ENCODE measurements around the gene SNTA1. TPM values are rescaled to one million over a fixed set of nuclear protein-coding genes. Genes with fewer than 3 reads are reported as not detected.
A peak's percentile ranks its signal among the peaks of the same experiment; 100 is the strongest.
"Not testable (repeated sequence)": the region's sequence is repeated elsewhere in the genome, so short reads cannot be mapped to it uniquely, and the experiment has no call there.

Gene SNTA1
- total RNA-seq, 1 donor from 2014 or later, result 13.3 TPM

GRCh38 chr20:33488201-33488600 lies 44.6 kb upstream of the SNTA1 start:
- Mint-ChIP-seq H3K36me3 (peaks cover 1% of the 10 kb centered on the region), H3K27ac (peak overlapping the region; percentile 66), H3K4me1 (peaks cover 9% of the 10 kb centered on the region), H3K4me3 (no peak overlapping the region), H3K9me3 (no peaks in the 10 kb centered on the region), H3K27me3 (ENCODE audit: low read depth) (no peaks in the 10 kb centered on the region)
- DNase-seq (ENCODE audit: low spot score in 2 of 2, unreplicated experiment in 2 of 2), result no peak
- TF ChIP-seq CTCF (IDR thresholded peaks at IDR 0.05; ENCODE audit: unreplicated experiment), result no peak

- H3K4me1 Mint-ChIP-seq; DNase-seq (ENCODE audit: low spot score in 2 of 2, unreplicated experiment in 2 of 2); H3K36me3 Mint-ChIP-seq; H3K4me3 Mint-ChIP-seq; H3K27me3 Mint-ChIP-seq (ENCODE audit: low read depth); H3K9me3 Mint-ChIP-seq: not testable (repeated sequence)
- H3K27ac Mint-ChIP-seq, result peak overlapping the region; percentile 25
Observed at GRCh38 chr20:33483186-33483585, 39.6 kb upstream of the SNTA1 start.

GRCh38 chr20:33482581-33482980 lies 39.0 kb upstream of the SNTA1 start:
- Mint-ChIP-seq H3K4me1 (no peaks in the 10 kb centered on the region), H3K4me3 (no peak overlapping the region), H3K27ac (peak overlapping the region; percentile 25), H3K27me3 (ENCODE audit: low read depth) (no peaks in the 10 kb centered on the region), H3K36me3 (no peaks in the 10 kb centered on the region), H3K9me3 (no peaks in the 10 kb centered on the region)
- DNase-seq (ENCODE audit: low spot score in 2 of 2, unreplicated experiment in 2 of 2), result no peak
- no peak for TF ChIP-seq CTCF (IDR thresholded peaks at IDR 0.05; ENCODE audit: unreplicated experiment)

- Mint-ChIP-seq H3K36me3 (no peaks in the 10 kb centered on the region), H3K27me3 (ENCODE audit: low read depth) (no peaks in the 10 kb centered on the region), H3K9me3 (no peaks in the 10 kb centered on the region), H3K4me3 (no peak overlapping the region), H3K27ac (no peak overlapping the region), H3K4me1 (no peaks in the 10 kb centered on the region)
- TF ChIP-seq CTCF (IDR thresholded peaks at IDR 0.05; ENCODE audit: unreplicated experiment), result no peak
- DNase-seq (ENCODE audit: low spot score in 2 of 2, unreplicated experiment in 2 of 2), result no peak
Observed at GRCh38 chr20:33481431-33481941, 37.9 kb upstream of the SNTA1 start.

DNA sequence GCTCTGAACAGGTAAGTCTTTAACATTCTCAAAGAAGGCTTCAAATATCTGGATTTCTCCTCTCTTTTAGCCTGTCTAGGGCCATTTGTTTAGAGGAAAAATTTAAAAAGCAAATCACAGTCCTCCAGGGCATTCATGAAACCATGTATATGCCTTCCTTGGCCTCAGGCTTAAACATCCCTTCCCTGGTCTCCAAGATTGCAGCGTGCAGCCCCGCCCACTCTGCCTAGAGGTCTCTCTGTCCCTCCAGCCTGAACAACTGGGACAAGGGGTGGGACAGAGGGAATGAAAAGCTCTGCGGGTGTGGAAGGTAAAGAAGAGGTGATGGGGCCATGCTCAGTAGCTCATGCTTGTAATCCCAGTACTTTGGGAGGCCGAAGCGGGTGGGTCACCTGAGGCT lies 36.5 kb upstream of the SNTA1 start:
- Mint-ChIP-seq H3K27ac (no peak overlapping the region), H3K4me3 (no peak overlapping the region), H3K27me3 (ENCODE audit: low read depth) (no peaks in the 10 kb centered on the region), H3K4me1 (no peaks in the 10 kb centered on the region), H3K9me3 (no peaks in the 10 kb centered on the region), H3K36me3 (no peaks in the 10 kb centered on the region)
- no peak for TF ChIP-seq CTCF (IDR thresholded peaks at IDR 0.05; ENCODE audit: unreplicated experiment)
- DNase-seq (ENCODE audit: low spot score in 2 of 2, unreplicated experiment in 2 of 2), result no peak

DNA sequence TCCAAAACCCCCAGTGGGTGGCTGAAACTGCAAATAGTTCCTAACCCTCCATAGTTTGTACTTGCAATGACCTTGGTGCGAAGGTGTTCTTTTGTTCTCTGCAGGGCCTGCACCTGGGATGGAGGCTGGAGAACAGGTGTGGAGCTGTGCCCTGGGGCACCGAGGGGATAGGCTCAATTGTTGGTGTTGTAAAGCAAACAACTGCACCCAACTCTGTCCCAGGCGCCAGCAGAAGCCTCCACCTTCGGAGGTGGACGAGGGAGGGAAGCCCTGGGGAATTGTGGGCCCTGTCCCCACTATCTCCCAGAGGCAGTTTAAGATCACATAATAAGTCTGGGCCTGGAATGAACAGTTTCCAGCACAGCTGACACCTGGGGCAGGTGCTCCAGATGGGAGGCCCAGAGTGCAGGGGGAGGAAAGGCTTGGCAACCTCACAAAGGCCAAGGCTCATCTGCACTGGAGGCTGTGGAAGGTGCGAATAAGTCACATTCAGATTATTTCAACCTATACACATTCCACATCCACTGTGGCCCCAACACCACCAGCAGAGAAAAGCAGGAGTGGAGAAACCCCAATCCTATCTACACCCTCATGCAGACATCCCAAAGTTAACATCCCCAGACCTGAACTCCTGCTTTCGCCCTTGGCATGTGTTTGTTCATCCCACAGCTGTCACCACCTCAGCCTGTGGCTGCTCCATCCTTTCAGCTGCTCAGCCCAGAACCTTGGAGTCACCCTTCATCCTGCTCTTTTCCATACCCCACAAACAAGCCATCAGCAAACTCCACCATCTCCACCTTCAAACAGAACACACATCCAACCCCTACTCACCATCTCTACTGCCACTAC lies 34.0 kb upstream of the SNTA1 start:
- Mint-ChIP-seq H3K4me1 (no peaks in the 10 kb centered on the region), H3K27me3 (ENCODE audit: low read depth) (no peaks in the 10 kb centered on the region), H3K4me3 (no peak overlapping the region), H3K36me3 (no peaks in the 10 kb centered on the region), H3K9me3 (no peaks in the 10 kb centered on the region), H3K27ac (no peak overlapping the region)
- TF ChIP-seq CTCF (IDR thresholded peaks at IDR 0.05; ENCODE audit: unreplicated experiment), result no peak
- DNase-seq (ENCODE audit: low spot score in 2 of 2, unreplicated experiment in 2 of 2), result no peak
